ENCODE data around the gene AKIRIN2. TPM values are rescaled to one million over a fixed set of nuclear protein-coding genes. Genes with fewer than 3 reads are reported as not detected.
"Not testable (repeated sequence)": the region's sequence is repeated elsewhere in the genome, so short reads cannot be mapped to it uniquely, and the experiment has no call there.

AKIRIN2 gene
- total RNA-seq, 2 donors from 2014 or later = 32.7 to 38.0 TPM

DNA sequence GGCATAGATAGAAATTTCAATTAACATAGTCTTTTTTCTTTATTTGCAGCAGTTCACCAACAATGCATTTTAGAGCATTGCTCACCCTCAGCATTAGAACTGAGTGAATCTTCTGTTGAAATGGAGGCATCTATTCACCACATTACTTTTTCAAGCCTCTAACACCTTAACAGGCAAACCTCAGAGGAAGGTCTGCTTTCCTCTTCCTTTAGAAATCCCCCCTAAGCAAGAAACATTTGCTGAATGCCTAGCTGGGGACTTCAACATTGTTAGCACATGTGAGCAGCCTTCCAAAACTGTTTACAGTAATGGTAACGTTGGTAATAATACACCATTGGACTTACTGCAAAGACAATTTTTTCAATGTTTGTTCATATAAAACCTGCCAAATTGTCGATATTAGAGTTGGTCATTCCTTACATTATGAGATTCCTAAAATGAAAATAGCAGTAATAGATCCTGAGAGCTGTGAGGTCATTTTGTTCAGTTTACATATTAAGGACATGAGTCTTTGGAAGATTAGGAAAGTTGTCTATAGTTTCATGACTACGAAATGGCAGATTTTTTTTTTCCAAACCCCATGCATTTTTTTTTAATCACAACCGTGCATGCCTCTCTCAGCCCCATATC is 20.6 kb upstream of the AKIRIN2 start:
- intact Hi-C loops (cut with DNase I) = no loop called here
- no peak for DNase-seq (ENCODE audit: low spot score)

DNA sequence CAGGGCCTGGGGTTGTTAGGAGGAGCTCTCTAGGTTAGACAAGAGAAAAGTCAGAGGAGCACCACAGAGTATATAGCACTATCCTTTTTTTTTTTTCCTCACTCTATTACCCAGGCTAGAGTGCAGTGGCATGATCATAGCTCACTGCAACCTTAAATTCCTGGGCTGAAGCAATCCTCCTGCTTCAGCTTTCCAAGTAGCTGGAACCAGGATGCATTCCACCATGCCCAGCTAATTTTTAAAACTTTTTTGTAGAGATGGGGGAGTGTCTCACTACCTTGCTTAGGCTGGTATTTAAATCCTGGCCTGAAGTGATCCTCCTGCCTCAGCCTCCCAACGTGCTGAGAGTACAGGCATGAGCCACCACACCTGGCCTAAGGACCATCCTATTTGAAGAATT is 19.3 kb upstream of the AKIRIN2 start:
- intact Hi-C loops (cut with DNase I) = no loop called here
- no peak for DNase-seq (ENCODE audit: low spot score)

DNA sequence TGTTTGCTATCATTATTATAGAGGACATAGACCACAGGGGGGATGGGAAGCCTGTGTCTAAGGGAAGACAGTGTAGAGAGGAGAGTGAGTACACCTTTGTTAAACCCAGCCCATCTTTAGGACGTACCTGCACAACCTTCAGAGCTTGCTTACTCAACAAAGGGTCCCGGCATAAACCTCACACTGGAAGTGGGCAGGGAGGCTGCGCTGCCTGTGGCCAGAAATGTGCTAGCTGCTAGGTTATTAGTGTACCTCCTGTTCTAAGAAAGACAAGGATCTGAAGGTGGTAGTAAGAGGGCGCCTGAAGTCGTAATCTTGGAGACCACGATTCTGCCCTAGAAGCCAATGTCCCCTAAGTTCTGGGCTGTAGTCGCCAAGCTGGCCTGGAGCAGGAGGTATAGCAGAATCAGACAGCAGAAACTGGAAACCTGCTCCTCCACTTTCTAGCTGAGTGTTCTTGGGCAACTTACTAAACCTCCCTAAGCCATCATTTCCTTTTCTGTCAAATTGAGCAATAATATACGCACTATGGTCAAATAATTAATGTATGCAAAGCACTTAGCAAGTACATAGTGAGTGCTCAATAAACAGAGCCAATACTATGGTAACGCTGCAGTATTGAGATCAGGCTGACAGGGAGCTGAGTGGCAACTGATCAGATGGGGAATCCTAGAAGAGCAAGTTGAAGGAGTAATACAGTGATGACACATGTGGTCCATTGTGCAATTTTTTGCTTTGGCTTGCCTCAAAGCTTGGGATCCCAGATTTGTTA is 16.8 kb upstream of the AKIRIN2 start:
- DNase-seq (ENCODE audit: low spot score) = no peak
- intact Hi-C loops (cut with DNase I) = no loop called here

DNA sequence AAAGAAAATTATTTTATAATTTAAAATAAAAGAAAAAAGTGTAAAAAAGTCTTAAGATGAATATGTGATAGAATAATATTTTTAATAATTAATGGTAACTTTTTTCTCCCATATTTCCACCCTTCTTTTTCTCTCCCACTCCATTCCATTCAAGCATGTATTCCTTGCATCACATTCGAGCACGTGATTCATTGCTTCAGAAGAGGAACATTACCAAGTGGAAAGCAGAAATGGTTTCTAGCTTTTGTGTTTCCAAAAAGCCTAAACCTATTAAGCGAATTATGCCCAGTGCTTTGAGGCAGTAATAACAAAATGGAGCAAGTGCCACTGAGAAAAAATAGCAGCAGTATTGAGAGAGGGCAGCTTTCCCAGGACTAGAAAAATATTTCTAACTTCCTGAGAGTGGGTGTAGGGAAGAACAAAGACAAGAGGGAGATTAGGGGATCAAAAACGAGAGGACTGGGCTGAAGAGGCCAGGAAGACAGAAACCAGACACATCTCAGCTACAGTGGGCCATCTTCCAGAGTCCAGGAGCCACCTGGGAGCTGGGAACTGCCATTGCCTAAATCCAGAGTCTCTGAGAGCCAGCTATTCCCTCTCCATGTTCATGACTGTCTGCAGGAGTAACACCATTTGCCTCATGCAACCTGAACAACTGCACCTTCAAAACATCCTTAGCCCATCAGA is 15.0 kb upstream of the AKIRIN2 start:
- intact Hi-C loops (cut with DNase I) = no loop called here
- no peak for DNase-seq (ENCODE audit: low spot score)

DNA sequence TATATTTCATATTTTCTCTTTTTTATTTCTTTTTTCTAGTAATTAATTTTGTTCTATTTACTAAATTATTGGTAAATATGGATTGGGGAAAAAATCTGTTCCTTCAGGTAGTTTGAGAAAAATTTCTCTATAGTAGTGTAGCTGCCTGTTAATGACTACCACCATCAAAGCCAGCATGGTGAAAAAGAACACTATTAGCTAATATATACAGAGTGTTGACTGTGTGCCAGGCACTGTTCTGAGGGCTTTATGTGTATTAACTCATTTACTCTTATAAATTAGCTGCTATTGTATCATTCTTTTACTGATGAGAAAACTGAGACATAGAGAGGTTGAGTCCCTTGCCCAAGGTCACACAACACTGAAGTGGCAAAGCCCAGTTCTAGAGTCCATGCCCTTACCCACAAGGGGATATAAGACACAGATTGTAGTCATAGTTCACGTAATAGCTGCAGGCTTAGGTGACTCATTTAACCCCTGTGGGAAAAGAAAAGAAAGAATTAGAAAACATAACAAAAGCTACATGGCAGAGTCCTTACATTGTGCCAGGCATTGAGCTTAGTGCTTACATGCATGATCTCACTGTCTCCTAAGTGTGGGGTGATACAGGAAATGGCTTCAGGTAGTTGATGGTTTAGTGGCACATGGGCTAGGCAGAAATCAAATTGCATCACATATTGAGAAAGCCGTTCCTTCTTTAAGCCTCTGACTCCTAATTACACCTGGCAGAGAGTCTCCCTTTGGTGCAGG is 12.2 kb upstream of the AKIRIN2 start:
- DNase-seq (ENCODE audit: low spot score) = no peak
- intact Hi-C loops (cut with DNase I) = loop anchor here in 1 of 2 donors (2.0 kb wide), 1 partner anchor 163 kb away; no protein-coding TSS in a partner anchor

DNA sequence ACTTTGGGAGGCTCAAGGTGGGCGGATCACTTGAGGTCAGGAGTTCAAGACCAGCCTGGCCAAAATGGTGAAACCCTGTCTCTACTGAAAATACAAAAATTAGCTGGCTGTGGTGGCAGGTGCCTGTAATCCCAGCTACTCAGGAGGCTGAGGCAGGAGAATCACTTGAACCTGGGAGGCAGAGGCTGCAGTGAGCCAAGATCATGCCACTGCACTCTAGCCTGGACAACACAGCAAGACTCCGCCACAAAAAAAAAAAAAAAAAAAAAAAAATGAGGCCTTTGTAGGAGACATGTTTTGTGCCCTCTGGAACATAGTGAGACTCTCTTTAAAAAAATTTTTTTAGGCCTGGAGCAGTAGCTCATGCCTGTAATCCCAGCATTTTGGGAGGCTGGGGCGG is 10.7 kb upstream of the AKIRIN2 start:
- intact Hi-C loops (cut with DNase I); DNase-seq (ENCODE audit: low spot score): not testable (repeated sequence)

DNA sequence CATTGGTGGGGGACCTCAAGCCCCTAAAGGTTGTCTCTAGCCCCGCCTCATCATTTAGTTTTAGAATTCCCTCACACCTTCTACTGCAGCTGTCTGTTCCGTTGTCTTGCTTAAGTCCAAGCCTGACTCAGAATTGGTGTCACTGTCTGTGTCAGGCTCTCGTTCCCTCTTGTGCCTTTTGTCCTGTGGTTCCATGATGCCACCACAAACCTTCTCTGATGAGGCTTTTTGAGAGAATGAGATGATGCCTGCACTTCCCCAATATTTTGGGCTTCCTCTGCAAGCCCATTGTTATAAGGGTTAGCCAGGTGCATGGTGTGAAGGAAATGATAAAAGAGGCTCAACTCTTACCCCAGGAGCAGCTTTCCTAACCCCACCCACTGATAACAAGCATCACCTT is 8.1 kb upstream of the AKIRIN2 start:
- no peak for DNase-seq (ENCODE audit: low spot score)
- intact Hi-C loops (cut with DNase I) = no loop called here

DNA sequence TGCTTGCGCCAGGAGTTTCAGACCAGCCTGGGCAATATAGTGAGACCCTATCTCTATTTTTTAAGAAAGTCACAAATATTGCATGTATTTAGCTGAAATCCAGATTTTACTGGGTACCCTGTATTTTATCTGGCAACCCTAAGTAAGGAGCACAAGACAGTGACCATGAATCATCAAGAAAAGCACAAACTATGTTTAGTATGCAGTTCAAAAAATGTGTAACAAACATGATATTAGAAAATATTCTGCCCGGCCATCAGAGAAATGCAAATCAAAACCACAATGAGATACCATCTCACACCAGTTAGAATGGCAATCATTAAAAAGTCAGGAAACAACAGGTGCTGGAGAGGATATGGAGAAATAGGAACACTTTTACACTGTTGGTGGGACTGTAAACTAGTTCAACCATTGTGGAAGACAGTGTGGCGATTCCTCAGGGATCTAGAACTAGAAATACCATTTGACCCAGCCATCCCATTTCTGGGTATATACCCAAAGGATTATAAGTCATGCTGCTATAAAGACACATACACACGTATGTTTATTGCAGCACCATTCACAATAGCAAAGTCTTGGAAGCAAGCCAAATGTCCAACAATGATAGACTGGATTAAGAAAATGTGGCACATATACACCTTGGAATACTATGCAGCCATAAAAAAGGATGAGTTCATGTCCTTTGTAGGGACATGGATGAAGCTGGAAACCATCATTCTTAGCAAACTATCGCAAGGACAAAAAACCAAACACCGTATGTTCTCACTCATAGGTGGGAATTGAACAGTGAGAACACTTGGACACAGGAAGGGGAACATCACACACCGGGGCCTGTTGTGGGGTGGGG is 6.8 kb upstream of the AKIRIN2 start:
- intact Hi-C loops (cut with DNase I); DNase-seq (ENCODE audit: low spot score): not testable (repeated sequence)

DNA sequence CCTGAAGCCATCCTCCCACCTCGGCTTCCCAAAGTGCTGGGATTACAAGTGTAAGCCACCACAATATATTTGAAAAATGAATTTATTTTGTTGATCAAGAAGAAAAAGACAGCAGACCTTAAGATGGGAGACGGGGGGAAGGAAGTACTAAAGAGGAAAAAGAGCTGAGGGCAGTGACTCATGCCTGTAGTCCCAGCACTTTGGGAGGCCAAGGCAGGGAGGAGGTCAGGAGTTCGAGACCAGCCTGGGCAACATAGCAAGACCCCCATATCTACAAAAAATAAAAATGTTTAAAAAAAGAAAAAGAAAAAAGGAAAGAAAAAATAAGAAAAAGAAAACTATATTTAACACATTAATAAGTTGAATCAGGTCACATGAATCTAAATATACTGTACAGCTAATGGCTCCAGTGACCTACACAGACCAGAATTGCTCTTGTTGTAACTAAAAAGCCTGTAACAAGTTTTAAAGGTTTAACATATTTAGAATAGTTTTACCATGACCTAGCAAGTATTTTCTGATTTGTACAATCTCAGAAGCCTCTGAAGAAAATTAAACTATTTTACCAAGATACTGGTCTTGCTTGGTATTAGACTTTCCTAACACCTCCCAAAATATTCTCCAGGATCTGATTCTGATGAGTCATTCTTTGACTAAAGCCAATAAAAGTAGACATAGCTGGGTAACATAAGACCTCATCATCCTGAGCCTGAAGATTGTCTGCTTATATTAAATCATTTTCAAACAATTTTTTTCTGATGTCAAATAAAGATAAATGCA is 4.3 kb upstream of the AKIRIN2 start:
- intact Hi-C loops (cut with DNase I) = no loop called here

DNA sequence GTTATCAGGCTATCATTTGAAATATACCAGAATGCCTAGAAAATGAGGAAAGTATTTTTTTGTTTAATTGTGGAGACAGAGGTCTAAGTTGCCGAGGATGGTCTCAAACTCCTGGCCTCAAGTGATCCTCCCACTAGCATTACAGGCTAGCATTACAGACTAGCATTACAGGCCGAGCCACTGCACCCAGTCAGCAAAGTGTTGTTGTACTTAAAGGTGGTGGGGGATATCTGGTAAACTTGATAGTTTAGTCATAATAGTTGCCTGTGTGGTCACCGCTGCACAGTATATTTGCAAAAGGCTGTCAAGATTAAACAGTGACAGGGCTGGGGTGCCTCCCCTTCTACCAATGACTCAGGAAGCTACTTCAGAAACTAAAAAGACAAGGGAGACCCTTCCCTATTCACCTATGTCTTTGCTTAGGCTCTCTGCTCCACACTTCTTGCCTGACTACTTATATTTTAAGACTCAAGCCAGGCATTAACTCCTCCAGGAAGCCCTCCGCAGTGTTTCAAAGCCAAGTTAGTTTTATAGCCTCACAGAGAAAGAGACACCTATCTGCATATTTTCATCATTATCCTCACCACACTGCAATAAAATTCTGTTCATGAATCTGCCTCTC is 3.1 kb upstream of the AKIRIN2 start:
- DNase-seq (ENCODE audit: low spot score) = no peak
- intact Hi-C loops (cut with DNase I) = no loop called here

More for the DNA sequence above, 4.3 kb upstream of the AKIRIN2 start:
- no peak for DNase-seq (ENCODE audit: low spot score)

DNA sequence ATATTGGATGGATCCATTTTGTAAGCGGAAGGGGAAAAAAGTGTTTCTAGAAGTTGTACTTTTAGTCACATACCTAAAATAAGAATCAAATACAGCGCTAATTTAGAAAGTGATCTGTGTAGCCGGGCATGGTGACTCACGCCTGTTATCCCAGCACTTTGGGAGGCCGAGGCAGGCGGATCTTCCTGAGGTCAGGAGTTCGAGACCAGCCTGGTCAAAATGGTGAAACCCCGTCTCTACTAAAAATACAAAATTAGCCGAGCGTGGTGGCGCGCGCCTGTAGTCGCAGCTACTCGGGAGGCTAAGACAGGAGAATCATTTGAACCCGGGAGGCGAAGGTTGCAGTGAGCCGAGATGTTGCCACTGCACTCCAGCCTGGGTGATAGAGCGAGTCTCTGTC is 1.0 kb upstream of the AKIRIN2 start:
- intact Hi-C loops (cut with DNase I); DNase-seq (ENCODE audit: low spot score): not testable (repeated sequence)

DNA sequence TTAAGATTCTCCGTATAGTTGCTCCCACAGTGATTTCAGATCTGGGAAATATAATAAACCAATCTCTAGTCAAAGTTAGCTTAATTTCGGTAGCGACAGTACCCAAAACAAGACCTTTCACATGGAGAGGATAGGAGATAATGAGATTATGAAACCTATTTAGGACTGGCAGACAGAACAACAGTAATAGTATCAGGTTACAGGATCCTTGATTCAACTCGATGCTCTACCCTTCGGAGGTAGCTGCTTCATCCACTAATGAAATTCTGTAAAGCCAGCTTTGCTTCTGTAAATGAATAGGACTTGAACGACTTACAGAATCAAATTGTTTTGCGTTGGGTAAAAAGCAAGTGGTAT is 534 bp upstream of the AKIRIN2 start:
- intact Hi-C loops (cut with DNase I) = no loop called here
- DNase-seq (ENCODE audit: low spot score) = no peak

DNA sequence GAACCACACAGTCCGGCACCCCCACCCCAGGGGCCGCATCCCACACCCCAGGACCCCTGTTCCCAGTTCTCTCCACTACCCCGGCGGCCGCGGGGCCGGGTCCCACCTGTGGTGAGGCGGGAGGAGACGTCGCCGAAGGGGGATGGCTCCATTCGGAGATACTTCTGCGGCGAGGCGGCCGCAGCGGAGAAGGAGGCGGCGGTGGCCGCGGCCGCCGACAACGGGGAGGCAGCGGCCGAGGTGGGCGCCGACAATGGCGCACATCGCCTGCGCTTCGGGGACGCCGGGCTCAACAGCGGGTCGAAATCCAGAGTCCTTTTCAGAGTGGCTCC is 723 bp downstream of the AKIRIN2 start:
- intact Hi-C loops (cut with DNase I) = no loop called here
- peak; percentile 84 for DNase-seq (ENCODE audit: low spot score)

DNA sequence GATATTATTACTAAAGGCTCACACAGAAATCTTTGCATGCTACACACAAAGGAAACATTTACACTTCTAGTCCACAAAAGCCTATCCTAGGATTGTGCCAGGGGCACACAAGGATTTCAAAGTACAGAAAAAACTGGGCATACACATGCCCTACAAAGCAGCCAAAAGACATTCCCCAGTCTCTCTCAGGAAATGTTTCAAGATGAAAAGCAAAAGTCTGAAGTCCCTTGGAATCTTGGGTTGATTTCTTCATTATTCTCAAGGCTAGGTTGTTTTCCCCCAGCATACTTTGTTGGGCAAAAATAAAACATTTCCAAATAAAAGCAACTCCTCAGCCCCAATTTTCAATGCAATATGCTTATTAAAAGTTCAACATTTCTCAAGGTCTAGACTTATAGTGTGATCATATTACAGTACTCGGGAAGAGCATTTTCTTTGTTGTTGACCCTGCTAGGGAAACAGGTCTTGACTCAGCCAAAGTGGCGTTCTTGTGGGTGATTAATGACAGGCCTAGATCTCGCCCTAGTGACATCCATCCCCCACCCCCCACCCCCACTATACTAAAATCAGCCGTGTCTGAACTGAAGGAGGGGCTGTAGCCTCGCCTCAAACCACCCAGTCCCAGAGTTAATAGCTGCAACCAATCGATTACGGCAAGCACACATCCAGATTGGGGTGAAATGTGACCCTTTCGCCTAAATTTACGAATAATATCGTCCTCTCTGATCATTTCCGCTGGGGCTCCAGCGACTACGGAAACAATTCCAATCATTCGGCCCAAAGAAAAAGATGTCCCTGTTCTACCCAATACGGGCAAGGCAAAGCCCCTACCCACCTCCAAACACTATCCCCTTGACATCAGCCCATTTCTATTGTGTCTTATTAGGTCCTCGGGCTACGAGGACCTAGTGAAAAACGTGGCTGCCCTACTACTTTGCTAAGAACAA is 1.4 kb downstream of the AKIRIN2 start:
- no peak for DNase-seq (ENCODE audit: low spot score)
- intact Hi-C loops (cut with DNase I) = no loop called here

DNA sequence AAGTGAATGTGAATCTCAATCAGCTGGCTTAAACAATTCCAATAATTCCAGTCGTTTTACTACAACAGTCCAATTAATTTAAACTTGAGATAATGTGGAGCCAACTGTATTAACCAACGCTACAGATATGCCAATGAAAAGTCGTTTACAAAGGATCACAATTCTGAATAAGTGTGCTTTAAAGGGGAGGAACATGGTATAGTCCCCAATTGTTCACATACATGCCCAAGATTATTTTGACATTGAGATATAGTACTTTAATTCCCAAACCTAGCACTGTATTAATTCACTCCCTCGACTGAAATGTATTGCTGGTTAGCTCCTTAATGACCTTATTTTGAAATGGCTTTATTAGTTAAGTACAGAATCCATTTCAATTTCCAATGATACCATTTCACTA is 2.5 kb downstream of the AKIRIN2 start:
- DNase-seq (ENCODE audit: low spot score) = no peak
- intact Hi-C loops (cut with DNase I) = no loop called here

DNA sequence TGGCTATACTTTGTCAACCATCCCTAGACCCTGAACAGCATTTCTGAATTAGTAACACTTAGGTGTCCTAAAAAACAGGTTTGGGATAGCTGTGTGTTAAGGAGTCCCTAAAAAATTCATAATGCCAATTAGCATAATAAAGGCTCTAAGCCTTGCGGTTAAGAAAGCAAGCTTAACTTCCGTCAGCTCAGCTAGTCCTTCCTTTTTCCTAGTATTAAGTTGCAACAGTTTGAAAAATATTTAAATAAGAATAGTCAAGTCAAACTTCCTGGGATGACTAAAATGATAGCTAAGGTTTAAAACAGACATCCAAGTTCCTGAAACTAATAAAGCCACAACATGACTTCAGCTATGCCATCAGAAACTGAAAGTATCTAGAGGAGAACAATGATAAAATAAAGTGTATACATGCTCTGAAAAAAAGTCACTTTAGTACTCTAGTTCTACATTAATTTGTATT is 3.5 kb downstream of the AKIRIN2 start:
- no peak for DNase-seq (ENCODE audit: low spot score)
- intact Hi-C loops (cut with DNase I) = no loop called here

Measured in posterior vena cava (tissue), 2 donors.